HepG2 (cell line): Measurements from ENCODE around the gene PLA1A. TPM values are rescaled to one million over a fixed set of nuclear protein-coding genes. Genes with fewer than 3 reads are reported as not detected.
"Not testable (repeated sequence)": the region's sequence is repeated elsewhere in the genome, so short reads cannot be mapped to it uniquely, and the experiment has no call there.

ENCODE experiments used
- ATAC-seq: fragments of 200-7000 bp; cut with Tn5 transposase; 3 replicates; pipeline ENCODE4 v1.9.1; 2020; ENCODE audit warnings: mild to moderate bottlenecking, moderate library complexity
- BruUV-seq: library from RNA; stranded (reverse); fragments of 400-500 nt; replicated peaks from 2 replicates; lab custom pipeline; 2021; lab: Mats Ljungman, UMichigan
- CTCF ChIA-PET: fragments of 300-600 bp; formaldehyde crosslinking; extraction: SDS; loops from one replicate; lab custom pipeline; 2021; ENCODE audit warnings: low total read pairs, inconsistent platforms, low intra/inter-chr PET ratio; lab: Yijun Ruan, JAX
- POLR2A ChIA-PET: fragments of 350-600 bp; sonication (Branson Sonifier 250); formaldehyde crosslinking; loops from one replicate; lab custom pipeline; 2020; ENCODE audit warnings: antibody characterized with exemption, inconsistent platforms; lab: Yijun Ruan, JAX
- DNase-seq: peaks from one replicate; pipeline ENCODE4 v3.0.0-alpha.2; 2015; ENCODE audit warnings: low spot score
- FAIRE-seq: peaks from 3 replicates; lab custom pipeline; 2011; peaks lifted over from hg19 to GRCh38; lab: Jason Lieb, UNC
- H2AFZ ChIP-seq: one replicate; pipeline ENCODE4 v1.6.1; 2011; ENCODE audit warnings: low read length, inconsistent platforms
- H3K27ac ChIP-seq: fragments of 300-600 bp; 3 replicates; pipeline ENCODE4 v1.8.0; 2011; ENCODE audit warnings: mixed run types, mild to moderate bottlenecking, mixed read lengths, low read length, inconsistent platforms; ENCODE audit not compliant: insufficient read depth; ENCODE audit errors: extremely low read length
- H3K27me3 ChIP-seq, 2 experiments: fragments of 200-600 bp in 1 of 2; 2 replicates in 1 of 2; 3 replicates in 1 of 2; pipeline versions ENCODE4 v1.6.0 to v1.8.0; 2011; ENCODE audit warnings: low read length in 2 of 2, mild to moderate bottlenecking in 2 of 2, moderate library complexity in 2 of 2, inconsistent platforms in 1 of 2; ENCODE audit not compliant: insufficient read depth in 2 of 2, control insufficient read depth in 1 of 2
- H3K36me3 ChIP-seq, 2 experiments: fragments of 200-600 bp in 1 of 2; replicated peaks in 1 of 2; 2 replicates in 1 of 2; 3 replicates in 1 of 2; pipeline versions ENCODE4 v1.5.1 to v1.8.0; 2011; ENCODE audit warnings: low read length in 2 of 2, inconsistent platforms in 1 of 2; ENCODE audit not compliant: insufficient read depth in 2 of 2, control insufficient read depth in 1 of 2
- H3K4me1 ChIP-seq: 2 replicates; pipeline ENCODE4 v1.5.1; 2012; ENCODE audit warnings: low read length, inconsistent platforms; ENCODE audit not compliant: insufficient read depth
- H3K4me2 ChIP-seq: 2 replicates; pipeline ENCODE4 v1.6.0; 2011; ENCODE audit warnings: low read depth, low read length, inconsistent platforms
- H3K4me3 ChIP-seq, 3 experiments: fragments of 200-600 bp in 1 of 3; sonication (generic), shearing (Covaris generic) in 1 of 3; replicated peaks in 1 of 3; 2 replicates each; pipeline ENCODE4 v1.5.1; 2011 to 2016; ENCODE audit warnings: low read length in 3 of 3, inconsistent platforms in 2 of 3, low read depth in 2 of 3, mild to moderate bottlenecking in 2 of 3, control low read depth in 1 of 3, mixed read lengths in 1 of 3; ENCODE audit not compliant: insufficient read depth in 1 of 3
- H3K79me2 ChIP-seq: one replicate; pipeline ENCODE4 v1.6.1; 2011; ENCODE audit warnings: low read length, inconsistent platforms; ENCODE audit not compliant: insufficient read depth
- H3K9ac ChIP-seq: 2 replicates; pipeline ENCODE4 v1.6.0; 2011; ENCODE audit warnings: mild to moderate bottlenecking, low read depth, low read length, inconsistent platforms; ENCODE audit not compliant: insufficient read depth
- H3K9me3 ChIP-seq: 2 replicates; pipeline ENCODE4 v1.5.1; 2012; ENCODE audit warnings: mild to moderate bottlenecking, low read length
- H4K20me1 ChIP-seq: 2 replicates; pipeline ENCODE4 v1.6.0; 2011; ENCODE audit warnings: inconsistent platforms, mild to moderate bottlenecking, low read length, moderate library complexity; ENCODE audit not compliant: insufficient read depth
- CEBPB ChIP-seq: IDR thresholded peaks from 2 replicates; pipeline ENCODE4 v1.6.1; 2011; ENCODE audit warnings: low read depth, low read length, improper control_type of control experiment, borderline replicate concordance
- HOXA7 ChIP-seq: sonication (generic); formaldehyde crosslinking; IDR thresholded peaks from 2 replicates; pipeline ENCODE4 v1.8.1; 2022; ENCODE audit warnings: mild to moderate bottlenecking, missing genetic modification reagents, moderate library complexity
- IRF1 ChIP-seq: sonication (generic); formaldehyde crosslinking; IDR thresholded peaks from 2 replicates; pipeline ENCODE4 v1.4.0; 2020; ENCODE audit warnings: low read depth, mild to moderate bottlenecking, missing genetic modification reagents
- KDM3A ChIP-seq: IDR thresholded peaks from 2 replicates; pipeline ENCODE4 v1.6.1; 2018; ENCODE audit warnings: low read depth, missing compliant biosample characterization
- POLR2AphosphoS5 ChIP-seq: IDR thresholded peaks from 2 replicates; pipeline ENCODE4 v1.6.1; 2012; ENCODE audit warnings: low read depth, low read length
- ZNF432 ChIP-seq: sonication (generic); formaldehyde crosslinking; IDR thresholded peaks from 2 replicates; pipeline ENCODE4 v1.5.0; 2020; ENCODE audit warnings: missing genetic modification reagents, mild to moderate bottlenecking, borderline replicate concordance
- ZNF800 ChIP-seq: sonication (generic); formaldehyde crosslinking; IDR thresholded peaks from 2 replicates; pipeline ENCODE4 v1.4.0; 2020; ENCODE audit warnings: missing genetic modification reagents
- WGBS: methylation state at CpG from one replicate; pipeline ENCODE4 v1.1.6; 2017; ENCODE audit warnings: low lambda C conversion rate; 5-methylcytosine and 5-hydroxymethylcytosine counted together
- in situ Hi-C: cut with HindIII; loops from 2 replicates; pipeline ENCODE4 v1.10.0; 2017; ENCODE audit warnings: low pct_unique_long_range_greater_than_20kb; ENCODE audit not compliant: extremely low pct_ligation_motif_present
- intact Hi-C: fragments of 100-400 bp; cut with micrococcal nuclease; formaldehyde crosslinking; loops from one replicate; pipeline ENCODE4 v1.10.0; 2022; ENCODE audit not compliant: unreplicated experiment
- polyA plus RNA-seq, 8 experiments: library from polyadenylated mRNA; depleted of rRNA in 3 of 8; stranded (reverse) in 7 of 8; unstranded in 1 of 8; fragments of >200 nt; fragmentation: Illumina TruSeq in 4 of 8; extraction: Trizol in 4 of 8; gene quantifications; 2 replicates each; pipeline versions ENCODE4 v1.2.1 to v1.2.3, GENCODE V29; 2011 to 2016; ENCODE audit warnings: low read depth in 4 of 8, missing spikeins in 1 of 8, mixed read lengths in 1 of 8; ENCODE audit not compliant: insufficient read depth in 1 of 8
- total RNA-seq, 5 experiments: library from RNA; depleted of rRNA; stranded (reverse); fragments of >200 nt; fragmentation: Illumina TruSeq; extraction: Trizol; gene quantifications; 2 replicates each; pipeline ENCODE4 v1.2.3, GENCODE V29; 2016; ENCODE audit warnings: low read depth in 1 of 5

Gene PLA1A
- total and polyA plus RNA-seq, 2 of the 13 experiments (the other 11 are each of a cell fraction or from before 2014, with no cell fraction given) = 0.11 to 0.18 TPM

GRCh38 chr3:119562307-119562961 is 35.3 kb upstream of the PLA1A start:
- no peak overlapping the region for H3K9ac ChIP-seq
- TF ChIP-seq POLR2AphosphoS5 = no peak
- TF ChIP-seq HOXA7 (CRISPR knock-in tag) = no peak
- peak; percentile 76; the same call in 1 of the 2 replicates for TF ChIP-seq CEBPB
- no peak for TF ChIP-seq IRF1 (CRISPR knock-in tag)
- no peak for TF ChIP-seq ZNF800 (CRISPR knock-in tag)
- no peak for TF ChIP-seq ZNF432 (CRISPR knock-in tag)
- TF ChIP-seq KDM3A (CRISPR knock-in tag) = no peak
- TF ChIP-seq, all 625 proteins: peak for 1
- ChIA-PET CTCF (no interaction called here), POLR2A (no interaction called here)
- no TSS peak for BruUV-seq
- Histone ChIP-seq H3K36me3 (no peaks in the 10 kb centered on the region), H3K4me3 (no peak overlapping the region), H3K79me2 (no peaks in the 10 kb centered on the region), H3K9me3 (no peaks in the 10 kb centered on the region), H4K20me1 (no peaks in the 10 kb centered on the region), H2AFZ (no peak overlapping the region), H3K27ac (no peak overlapping the region), H3K4me1 (no peaks in the 10 kb centered on the region), H3K4me2 (no peak overlapping the region), H3K27me3 (peaks cover 0 to 2% of the 10 kb centered on the region in 2 experiments; a peak in 1 of 5 replicates)
- intact Hi-C loops = no loop called here
- FAIRE-seq (no peak), ATAC-seq (peak; percentile 38; the same call in 1 of the 3 replicates), DNase-seq (no peak)
- in situ Hi-C loops = no loop called here
- 3% methylated on average over 4 of the region's 6 CpGs for WGBS

GRCh38 chr3:119563334-119563733 is 34.4 kb upstream of the PLA1A start:
- H3K4me3 ChIP-seq, H3K9me3 ChIP-seq, FAIRE-seq, DNase-seq, H3K9ac ChIP-seq, H3K36me3 ChIP-seq, intact Hi-C loops, H3K4me1 ChIP-seq, in situ Hi-C loops, BruUV-seq, H4K20me1 ChIP-seq, CTCF ChIA-PET, POLR2A ChIA-PET, H2AFZ ChIP-seq, H3K27me3 ChIP-seq, H3K79me2 ChIP-seq, H3K27ac ChIP-seq, H3K4me2 ChIP-seq, ATAC-seq: not testable (repeated sequence)
- 42% methylated on average over 2 of the region's 2 CpGs for WGBS
